NCI-H345 treated with DMSO at 0.1 percent for 48 hours (cell line): ENCODE results near the gene PODN.

Experiments
- DNase-seq: peaks from one replicate; lab custom pipeline; 2025; ENCODE audit not compliant: unreplicated experiment; lab: John Stamatoyannopoulos, UW

PODN gene

GRCh38 chr1:53049574-53049967 lies 12.4 kb upstream of the PODN start:
- no peak for DNase-seq

DNA sequence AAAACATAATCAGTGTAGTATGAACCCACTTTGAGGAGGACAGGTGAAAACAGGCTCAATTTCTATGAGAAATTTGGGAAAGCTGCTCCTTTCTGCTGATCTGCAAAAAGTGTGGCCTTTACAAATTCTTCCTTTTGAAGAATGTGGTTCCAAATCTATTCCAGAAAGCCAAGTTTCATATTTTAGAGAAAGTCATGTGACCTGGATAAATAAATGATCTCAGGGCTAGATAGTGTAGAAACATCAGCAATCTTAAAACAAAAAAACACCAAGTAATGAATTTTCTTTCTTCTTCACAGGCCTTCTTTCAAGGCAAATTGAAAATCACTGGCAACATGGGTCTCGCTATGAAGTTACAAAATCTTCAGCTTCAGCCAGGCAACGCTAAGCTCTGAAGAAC lies 11.7 kb upstream of the PODN start:
- DNase-seq = no peak

DNA sequence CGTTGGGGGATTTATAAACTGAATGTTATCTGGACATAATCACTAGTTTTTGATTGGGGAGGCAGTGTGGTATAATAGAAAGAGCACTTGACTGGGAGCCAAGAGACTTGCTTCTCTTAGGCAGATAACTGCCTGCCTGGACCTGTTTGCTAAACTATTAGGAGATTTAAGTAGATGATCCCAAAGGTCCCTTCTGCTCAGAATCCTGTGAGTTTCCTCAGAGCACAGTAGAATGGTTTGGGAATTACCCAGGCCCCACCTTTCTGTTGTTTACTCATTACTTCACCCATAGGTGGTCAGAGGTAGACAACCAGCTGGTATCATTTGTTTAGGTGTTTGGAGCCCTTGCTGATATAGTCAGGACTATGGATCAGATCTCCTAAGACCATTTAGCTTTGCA lies 10.3 kb upstream of the PODN start:
- DNase-seq = no peak

GRCh38 chr1:53057127-53057526 lies 4.9 kb upstream of the PODN start:
- no peak for DNase-seq

GRCh38 chr1:53060579-53060978 lies 1.4 kb upstream of the PODN start:
- DNase-seq = no peak

- no peak for DNase-seq
These were observed 722 bp upstream of the PODN start for GRCh38 chr1:53061123-53061858.

- no peak for DNase-seq
These were observed 937 bp downstream of the PODN start for GRCh38 chr1:53062708-53063591.

GRCh38 chr1:53063744-53064515 lies 1.9 kb downstream of the PODN start:
- DNase-seq = no peak

DNA sequence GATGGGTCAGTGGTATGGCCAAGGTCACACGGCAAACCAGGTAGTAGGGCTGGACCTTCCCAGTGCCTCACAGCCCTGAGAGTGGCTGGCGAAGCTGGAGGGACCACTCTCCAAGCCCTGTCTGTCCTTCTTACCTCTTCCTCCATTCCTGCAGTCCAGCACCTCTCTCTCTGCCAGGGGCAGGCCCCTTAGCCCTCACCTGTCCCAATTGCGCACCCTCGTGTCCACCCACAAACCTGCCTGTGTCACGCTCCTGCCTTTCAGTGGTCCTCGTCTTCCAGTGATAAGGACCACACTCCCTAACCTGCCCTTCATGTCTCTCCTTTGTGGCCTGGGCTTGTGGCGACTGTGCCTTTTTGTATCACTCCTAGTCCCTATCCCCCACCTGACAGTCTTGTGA lies 3.4 kb downstream of the PODN start:
- DNase-seq = no peak

- no peak for DNase-seq
These were observed 4.5 kb downstream of the PODN start for GRCh38 chr1:53066488-53066887.

GRCh38 chr1:53066891-53067738 lies 5.1 kb downstream of the PODN start:
- DNase-seq = no peak

DNA sequence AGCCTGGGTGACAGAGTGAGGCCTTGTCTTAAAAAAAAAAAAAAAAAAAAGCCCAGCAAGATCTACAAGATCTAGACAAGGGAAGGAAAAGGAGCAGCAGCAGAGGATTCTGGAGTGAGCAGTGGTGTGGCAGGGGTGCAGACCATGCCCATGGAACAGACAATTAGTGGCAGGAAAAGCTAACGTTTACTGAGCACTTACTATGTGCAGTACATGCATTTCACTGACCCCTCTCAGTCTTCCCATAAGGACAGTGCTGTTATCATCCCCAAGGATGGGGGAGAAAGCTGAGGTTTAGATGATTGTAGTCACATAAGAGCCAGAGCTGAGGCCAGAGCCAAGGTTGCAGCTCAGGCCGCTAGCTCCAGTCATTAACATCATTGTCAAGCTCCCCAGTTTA lies 5.9 kb downstream of the PODN start:
- DNase-seq = no peak

GRCh38 chr1:53068314-53069099 lies 6.5 kb downstream of the PODN start:
- DNase-seq = no peak

DNA sequence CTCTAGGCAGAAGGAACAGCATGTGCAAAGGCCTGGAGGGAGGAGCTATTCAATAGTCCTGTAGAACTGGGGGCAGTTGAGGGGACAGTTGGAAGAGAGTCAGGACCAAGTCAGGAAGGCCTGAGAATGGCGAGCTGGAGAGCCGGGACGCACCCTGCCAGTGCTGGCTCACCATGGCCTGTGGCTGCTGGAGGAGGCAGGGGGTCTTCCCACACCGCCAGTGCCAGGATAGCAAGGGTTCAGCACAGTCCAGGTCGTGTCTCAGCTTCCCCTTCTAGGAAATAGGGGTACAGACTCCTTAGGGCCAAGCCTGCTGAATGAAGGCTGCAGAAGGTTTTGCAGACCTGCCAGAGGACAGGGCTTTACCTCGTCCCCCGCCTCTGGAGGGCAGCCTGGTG lies 7.3 kb downstream of the PODN start:
- no peak for DNase-seq

DNA sequence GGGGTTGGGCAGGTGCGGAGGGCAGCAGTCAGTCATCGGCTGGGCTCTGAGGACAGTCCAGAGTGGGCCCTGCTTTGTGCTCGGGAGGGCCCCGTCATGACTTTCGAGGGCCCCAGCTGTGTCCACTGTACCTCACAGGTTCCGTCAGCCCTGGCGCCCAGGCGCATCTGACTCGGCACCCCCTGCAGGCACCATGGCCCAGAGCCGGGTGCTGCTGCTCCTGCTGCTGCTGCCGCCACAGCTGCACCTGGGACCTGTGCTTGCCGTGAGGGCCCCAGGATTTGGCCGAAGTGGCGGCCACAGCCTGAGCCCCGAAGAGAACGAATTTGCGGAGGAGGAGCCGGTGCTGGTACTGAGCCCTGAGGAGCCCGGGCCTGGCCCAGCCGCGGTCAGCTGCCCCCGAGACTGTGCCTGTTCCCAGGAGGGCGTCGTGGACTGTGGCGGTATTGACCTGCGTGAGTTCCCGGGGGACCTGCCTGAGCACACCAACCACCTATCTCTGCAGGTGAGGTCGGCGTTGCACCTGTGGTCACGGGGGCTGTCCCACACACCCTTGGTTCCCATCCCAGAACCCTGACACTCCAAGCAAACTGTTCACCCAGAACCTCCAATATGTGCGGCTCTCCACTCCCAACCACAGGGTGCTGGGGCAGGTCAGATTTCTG lies 7.8 kb downstream of the PODN start:
- DNase-seq = no peak

DNA sequence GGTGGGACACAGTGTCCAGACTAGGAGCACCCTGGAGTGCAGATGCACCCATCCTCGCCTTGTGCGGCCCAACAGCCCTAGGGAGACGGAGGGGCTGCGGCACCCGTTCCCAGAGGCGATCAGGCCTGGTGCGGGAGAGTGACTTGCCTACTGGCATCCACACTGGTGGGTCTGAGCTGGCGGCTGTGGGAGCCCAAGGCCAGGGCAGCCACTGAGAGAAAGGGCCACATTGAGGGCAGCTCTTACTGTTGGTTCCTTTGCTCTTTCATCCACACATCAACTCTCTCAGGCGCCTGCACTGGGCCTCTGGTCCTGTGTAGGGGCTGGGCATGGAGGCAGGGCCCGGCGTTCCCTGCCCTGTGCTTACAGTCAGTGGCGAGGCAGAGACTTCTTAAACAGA lies 8.6 kb downstream of the PODN start:
- no peak for DNase-seq

DNA sequence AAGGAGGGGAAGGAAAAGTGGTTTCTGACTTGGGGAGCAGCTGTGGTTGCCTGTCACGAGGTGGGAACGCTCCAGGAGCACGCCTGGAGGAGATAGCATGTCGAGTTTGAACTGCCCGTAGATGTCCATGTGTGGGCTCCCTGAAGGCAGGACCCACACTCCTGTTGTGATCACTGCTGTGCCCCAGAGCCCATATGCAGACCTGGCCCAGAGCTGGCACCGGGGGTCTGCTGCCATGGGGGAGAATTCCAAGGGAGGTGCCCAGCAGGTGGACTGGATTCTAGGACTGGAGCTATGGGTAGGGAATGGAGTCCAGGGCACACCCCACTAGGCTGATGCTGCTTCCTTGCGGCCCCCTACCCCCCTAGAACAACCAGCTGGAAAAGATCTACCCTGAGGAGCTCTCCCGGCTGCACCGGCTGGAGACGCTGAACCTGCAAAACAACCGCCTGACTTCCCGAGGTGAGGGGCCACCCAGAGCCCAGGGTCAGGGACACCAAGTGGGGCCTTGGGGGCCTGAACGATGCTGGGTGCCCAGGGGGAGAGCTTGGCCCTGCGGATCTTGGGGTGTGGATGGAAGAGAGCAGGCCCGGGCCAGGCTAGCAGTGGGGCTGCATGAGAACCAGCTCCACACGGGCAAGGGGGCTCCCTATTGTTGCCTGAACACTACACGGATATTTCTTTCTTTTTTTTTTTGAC lies 9.3 kb downstream of the PODN start:
- no peak for DNase-seq

GRCh38 chr1:53071915-53072314 lies 9.9 kb downstream of the PODN start:
- no peak for DNase-seq

DNA sequence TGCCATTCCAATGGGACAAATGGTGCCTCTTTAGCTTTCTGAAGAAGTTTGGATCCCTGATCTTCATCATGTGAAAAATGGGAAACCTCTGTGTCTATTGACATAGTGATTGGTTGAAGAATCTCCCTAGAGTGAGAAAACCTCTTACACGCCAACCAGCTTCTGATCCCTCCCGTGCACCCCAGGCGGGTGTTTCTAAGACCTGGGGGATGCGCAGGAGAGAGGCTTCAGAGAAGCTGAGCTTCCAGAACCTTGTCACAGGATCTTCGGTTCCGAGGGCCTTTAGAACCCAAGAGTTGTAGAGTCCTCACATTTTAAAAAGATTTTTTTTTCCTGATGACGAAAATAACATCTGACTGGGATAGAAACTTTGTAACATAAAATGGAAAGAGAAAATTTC lies 11.3 kb downstream of the PODN start:
- no peak for DNase-seq
